Measurements from ENCODE around the gene ANKS1A.
A peak's percentile ranks its signal among the peaks of the same experiment; 100 is the strongest.
"Not testable (repeated sequence)": the region's sequence is repeated elsewhere in the genome, so short reads cannot be mapped to it uniquely, and the experiment has no call there.

Gene ANKS1A

DNA sequence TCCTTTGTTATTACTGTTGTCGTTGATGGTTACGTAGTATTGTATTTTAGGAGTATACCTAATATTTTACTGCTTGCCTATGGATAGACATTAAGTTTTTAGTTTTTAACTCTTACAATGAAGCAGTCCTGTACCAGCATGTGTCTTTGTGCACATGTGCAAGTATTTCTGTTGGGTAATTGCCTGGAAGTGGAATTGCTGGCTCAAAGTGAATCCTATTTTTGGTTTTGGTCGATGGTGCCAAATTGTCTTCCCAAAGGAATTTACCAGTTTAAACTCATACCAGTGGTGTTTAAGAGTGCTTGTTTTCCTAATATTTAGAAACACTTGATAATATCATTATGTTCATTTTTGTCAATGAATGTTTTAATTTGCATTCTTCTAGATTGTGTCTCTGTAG, 75.5 kb downstream of the ANKS1A start:
- peak; percentile 54 for DNase-seq

DNA sequence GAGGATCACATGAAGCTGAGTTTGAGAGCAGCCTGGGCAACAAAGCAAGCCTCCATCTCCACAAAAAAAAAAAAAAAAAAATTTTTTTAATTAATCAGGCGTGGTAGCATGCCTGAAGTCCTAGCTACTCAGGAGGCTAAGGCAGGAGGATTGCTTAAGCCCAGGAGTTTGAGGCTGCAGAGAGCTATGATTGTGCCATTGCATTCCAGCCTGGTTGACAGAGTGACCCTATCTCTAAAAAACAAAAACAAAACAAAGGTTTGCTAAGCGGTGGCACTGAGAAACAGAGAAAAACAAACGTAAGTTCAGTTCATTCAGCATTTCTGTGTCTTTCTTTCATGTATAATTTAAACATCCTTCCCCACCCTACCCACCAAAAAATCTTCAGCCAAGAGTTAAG, 78.4 kb downstream of the ANKS1A start:
- DNase-seq: no peak

DNA sequence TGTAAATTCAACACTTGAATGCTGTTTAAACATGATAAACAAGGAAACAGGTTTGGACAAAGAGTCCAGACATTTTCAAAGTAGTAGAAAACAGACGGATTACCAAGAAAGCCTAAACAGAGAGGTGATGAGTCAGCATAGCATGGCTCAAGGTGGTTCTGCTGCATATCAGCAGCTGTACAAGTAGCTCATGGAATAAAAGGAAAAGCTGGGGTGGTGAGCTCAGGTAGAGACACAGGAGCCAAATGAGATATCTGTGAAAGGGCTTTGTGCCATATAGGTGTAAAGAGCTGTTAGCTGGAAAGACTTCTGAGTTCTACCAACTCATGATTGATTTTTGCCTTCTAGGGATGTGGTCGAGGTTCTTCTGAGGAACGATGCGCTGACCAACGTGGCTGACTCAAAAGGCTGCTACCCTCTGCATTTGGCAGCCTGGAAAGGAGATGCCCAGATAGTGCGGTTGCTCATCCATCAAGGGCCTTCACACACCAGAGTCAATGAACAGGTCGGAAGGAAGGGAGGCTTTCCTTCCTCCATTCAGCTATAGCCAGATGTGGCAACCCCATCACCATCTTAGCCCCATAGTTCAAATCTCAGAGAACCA, 80.7 kb downstream of the ANKS1A start:
- no peak for DNase-seq

DNA sequence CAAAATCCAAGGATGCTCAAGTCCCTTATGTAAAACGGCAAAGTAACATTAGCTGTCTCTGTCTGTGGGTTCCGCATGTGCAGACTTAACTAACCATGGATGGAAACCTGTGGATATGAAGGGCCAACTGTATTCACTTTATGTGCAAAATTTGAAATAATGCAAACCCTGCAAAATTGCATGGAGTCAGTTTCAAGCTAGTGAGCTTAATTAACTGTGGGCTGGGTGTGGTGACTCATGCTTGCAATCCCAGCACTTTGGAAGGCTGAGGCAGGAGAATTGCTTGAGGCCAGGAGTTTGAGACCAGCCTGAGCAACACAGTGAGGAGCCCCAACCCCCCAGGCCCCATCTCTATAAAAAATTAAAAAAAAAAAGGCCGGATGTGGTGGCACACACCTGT, 81.4 kb downstream of the ANKS1A start:
- DNase-seq: peak; percentile 49

DNA sequence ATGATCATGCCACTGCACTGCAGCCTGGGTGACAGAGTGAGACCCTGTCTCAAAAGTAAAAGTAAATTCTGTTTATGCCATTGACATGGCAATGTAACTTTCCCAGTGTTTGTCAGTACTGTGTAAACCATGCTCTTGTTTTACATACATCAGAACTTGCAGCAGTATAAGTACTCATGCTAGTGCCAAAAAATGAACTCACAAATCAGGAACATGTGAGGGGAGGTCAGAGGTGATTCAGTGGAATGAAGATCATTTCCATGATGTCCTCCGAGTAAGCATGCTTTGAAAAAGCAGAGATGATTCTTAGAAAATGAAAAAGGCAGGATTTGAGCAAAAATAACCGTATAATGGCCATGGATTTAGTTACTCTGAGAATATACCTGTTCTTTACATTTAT, 81.9 kb downstream of the ANKS1A start:
- peak; percentile 69 for DNase-seq

DNA sequence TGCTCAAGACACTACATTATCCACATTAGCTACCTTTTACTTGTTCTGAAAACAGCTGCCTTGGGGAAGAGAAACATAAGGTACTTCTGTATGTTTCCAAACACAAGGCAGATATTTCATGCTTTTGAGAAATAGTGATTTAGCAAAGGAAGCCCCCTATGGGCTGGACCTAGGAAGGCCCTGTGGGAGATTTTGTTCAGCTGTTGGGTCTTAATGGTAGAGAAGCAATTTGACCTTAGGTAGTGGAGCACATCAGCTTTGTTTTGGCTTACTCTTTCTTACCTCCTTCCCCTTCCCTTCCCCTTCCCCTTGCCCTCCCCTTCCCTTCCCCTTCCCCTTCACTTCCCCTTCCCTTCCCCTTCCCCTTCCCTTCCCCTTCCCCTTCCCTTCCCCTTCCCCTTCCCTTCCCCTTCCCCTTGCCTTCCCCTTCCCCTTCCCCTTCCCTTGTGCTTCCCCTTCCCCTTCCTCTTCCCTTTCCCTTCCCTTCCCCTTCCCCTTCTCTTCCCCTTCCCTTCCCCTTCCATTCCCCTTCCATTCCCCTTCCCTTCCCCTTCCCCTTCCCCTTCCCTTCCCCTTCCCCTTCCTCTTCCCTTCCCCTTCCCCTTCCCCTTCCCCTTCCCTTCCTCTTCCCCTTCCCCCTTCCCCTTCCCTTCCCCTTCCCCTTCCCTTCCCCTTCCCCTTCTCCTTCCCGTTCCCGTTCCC, 84.6 kb downstream of the ANKS1A start:
- no peak for DNase-seq

DNA sequence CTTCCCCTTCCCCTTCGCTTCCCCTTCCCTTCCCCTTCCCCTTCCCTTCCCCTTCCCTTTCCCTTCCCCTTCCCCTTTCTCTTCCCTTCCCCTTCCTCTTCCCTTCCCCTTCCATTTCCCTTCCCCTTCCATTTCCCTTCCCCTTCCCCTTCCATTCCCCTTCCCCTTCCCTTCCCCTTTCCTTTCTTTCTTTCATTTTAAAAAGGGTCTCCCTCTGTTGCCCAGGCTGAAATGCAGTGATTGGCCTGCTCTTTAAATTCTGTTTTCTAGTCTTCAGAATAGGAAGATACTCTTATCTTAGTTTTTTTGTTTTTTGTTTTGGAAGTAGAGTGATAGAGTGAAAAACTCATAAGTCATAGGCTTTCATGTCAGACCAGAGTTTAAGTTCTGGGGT, 85.2 kb downstream of the ANKS1A start:
- DNase-seq: no peak

DNA sequence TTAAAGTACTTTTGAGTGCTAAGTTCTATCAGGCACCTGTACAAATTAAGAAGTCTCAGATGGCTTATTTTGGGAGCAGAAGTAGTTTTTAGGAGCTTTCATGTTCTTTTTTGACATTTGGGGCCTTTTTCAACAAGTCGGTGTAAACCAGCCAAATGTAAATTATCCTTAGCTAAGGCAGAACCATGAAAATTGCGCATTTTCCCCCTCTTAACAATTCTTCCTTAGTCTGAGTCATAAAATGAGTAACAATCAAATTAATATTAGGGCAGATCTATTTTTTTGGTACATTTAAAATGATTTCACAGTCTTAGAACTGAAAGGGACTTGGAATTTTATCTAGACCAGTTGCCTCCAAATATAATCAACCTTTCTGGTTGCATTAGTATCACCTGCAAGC, 87.2 kb downstream of the ANKS1A start:
- DNase-seq: no peak

DNA sequence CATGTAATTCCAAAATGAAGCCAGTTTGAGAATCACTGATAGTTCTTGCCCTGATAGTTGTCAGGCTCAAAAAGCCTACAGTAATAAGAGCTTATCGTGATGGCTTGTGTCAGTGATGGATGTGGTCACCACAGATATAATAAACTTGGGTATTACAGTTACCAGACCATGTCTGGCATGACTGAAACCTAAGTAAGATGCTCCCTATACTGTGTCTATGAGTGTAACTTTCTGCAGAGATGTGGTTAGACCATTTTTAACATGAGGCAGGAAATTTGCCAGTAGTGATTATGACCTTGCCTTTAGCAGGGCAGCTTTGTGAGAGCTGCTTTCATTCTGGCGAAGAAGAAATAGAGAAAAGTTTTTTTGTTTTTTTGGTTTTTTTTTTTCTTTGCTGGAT, 90.2 kb downstream of the ANKS1A start:
- no peak for DNase-seq

DNA sequence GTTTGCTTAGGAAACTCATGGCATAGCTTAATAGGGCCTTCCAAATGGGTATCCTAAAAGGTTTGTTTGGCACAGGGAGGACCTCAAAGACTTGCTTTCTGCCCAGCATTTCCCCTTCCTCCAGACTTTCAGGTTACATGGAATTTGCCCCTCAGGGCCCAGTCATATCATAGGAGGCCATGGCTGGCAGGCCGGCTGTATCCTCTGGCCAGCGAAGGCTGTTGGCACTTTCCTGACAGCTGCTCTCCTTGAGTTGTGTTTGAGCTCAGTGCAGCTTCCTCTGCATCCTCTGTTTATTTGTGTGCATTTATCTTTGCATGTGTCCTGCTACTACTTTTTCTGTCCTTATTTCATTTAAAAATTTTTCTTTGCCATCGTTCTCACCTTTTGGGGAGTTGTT, 90.9 kb downstream of the ANKS1A start:
- DNase-seq: no peak

DNA sequence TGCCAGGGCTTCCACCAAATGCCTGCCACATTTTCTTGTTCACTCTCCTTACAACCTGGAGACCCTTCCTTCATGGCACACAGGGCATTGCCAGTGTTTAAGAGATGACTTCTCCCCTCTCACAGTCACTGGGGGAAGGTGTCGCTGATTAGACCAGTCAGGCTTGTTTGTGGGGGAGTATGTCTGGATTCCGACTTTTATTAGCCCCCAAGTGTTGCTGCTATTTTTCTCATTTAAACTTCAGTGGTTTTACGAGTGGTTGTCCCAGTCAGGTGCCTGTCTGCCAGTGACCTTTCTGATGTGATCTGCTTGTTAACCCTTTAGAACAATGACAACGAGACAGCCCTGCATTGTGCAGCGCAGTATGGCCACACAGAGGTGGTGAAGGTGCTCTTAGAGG, 92.3 kb downstream of the ANKS1A start:
- no peak for DNase-seq

DNA sequence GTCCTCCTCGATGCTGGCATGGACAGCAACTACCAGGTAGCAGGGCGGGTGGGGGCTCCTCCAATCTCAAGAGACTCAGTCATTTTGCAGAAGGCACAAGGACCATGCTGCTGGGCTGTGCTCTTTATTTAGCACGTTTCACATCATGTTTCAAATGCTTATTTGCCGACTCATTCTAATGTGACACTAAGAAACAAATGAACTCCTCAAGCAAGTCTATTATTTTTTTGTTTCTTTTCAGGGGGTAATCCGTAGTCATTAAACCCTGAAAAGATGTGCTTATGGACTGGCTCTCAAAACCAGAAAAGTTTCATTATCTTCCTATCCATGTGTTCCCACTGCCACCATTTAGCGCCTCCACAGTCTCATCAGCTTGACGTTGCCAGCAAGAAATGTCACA, 92.9 kb downstream of the ANKS1A start:
- peak; percentile 67 for DNase-seq

DNA sequence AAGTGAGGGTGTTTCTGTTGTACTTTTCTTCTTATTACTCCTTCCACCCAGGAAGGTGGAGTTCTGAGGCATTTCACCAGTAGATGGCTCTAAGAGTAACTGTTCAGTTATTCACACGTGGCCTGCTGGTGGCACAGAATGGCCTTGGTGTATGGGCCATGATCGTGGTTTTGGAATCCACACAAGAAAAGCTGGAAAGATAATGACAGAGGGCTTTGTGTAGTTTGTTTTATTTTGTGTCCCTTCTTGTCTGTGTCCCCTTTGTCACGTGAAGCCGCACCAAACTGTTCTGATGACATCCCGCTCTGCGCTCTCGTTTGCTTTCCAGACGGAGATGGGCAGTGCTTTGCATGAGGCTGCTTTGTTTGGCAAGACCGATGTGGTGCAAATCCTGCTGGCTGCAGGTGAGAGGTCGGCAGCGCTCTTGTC, 93.4 kb downstream of the ANKS1A start:
- peak; percentile 43 for DNase-seq

DNA sequence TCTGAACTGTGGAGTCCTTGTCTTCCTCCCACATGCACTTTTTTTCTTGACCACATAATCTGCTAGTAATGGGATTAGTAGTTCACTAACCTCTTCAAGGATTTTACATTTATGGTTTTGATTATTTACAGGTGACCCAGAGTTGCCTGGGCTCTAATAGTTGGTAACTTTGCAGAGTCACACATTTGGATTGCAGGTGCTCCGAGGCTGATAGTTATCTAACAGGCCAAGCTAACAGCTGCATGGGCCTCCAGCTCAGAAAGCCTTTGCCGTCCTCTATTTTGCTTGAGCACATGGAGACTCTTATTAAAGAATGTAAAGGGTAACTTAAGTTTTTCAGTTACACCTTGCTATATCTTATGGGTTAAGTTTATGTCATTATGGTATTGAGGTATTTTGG, 95.4 kb downstream of the ANKS1A start:
- no peak for DNase-seq

DNA sequence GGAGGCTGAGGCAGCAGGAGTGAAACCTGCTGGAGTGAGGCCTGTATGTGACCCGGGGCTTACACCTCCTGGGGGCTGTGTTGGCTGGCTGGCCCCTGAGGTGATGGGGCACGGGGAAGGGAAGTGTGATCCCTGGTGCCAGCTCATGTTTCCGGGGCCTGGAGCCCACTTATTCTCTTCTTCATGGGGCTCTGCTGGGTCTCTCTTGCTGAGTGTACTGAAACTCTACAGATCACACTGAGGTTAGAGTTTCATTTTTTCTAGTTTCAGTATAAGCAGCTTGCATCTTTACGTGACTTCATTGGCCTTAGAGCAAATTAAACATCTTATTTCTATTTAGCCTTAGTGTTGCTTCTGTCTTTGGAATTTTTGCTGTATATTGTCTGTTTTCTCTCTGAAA, 96.2 kb downstream of the ANKS1A start:
- no peak for DNase-seq

DNA sequence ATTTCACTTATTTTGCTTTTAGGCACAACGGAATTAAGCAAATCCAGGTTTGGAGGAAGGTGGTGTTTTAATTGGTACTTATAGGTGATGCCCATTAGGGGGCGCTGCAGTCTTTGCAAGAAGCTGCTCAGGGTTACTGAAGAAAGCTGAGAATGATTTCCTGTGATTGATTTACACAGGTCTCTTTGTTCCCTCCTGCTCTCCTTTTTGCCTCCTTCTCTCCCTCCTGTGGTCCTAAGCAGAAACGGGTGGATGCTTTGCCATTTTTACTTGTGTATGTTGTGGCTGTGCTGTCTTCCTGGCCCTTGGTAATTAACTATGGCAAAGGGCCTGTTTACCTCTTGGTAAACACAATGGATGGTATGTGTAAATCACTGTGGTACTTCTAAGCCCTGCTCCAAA, 97.8 kb downstream of the ANKS1A start:
- peak; percentile 78 for DNase-seq

DNA sequence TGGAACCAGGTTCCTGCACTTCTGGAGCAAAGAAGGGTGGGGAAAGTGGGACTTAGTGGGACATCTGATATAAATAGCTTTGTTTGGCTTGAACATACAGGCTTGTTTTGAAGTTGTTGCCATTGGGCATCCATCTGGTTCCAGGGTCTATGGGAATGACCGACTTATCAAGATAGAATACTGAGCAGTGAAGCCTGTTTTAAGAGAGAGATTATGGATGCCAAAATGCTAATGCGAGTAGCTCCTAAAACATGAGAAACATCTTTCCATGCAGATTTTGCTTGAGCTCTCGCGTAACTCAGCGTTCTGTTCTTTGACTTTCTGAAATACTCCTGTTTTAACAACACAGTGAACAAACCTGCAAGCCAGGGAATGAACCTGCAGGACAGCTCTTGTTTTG, 98.5 kb downstream of the ANKS1A start:
- DNase-seq: no peak

DNA sequence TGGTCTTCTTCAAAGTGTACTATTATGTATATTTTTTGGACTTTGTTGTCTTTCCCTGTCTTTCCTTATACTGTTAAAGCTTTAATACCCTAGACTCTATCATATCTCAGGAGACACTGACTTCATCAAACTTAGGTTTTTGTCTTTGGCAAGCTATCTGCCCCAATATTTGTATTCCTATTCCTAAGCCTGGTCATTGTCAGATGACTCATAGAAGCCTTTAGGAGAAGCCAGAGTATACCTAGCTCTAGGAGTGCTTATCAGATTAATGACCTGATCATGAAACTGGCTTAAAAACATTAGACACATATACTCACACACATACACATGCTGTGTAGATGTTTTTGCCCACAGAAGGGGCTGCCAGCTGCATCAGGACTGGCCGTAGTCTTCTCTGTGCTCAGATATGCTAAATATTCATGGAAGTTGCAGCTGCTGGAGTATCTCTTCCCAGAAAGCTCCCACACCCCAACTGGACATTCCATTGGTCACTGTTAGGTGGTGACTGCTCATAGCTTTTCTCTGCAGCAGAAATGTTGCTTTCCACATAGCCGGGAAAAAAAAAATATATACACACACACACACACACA, 102.0 kb downstream of the ANKS1A start:
- no peak for DNase-seq

DNA sequence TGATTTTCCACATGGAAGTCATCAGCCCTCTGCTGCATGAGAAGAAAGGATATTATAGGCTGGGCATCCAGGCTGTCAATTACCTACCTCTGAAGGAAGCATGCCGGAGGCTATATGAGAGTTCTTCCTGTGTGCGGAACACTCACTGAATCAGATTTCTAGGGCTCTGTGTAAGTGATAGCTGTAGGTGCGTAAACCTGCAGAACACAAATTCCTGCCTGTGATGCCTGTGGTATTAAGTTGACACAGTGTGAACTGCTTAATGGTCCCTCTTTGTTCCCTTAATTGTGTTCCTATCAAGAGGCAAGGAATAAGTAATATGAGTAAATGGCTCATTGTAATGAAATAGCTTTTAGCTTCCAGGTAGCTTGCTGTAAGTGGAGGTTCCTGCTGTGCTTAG, 103.3 kb downstream of the ANKS1A start:
- no peak for DNase-seq

DNA sequence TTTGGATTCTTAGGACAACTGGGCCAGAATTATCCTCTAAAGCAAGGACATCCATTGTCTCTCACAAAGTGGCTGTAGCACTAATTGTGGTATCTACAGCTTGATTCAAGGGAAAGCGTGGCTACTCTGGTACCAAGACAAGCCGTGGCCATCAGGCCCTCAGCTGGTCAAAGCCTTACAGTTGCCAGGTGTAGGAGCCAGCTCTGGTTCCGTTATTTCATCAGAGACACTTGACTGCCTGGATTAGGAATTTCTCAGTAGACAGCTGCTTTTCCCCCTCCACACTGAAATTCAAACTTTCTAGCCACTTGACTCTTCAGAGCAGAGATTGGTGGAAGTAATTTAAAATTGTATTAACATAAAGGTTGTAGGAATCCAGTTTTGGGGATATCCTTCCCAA, 104.2 kb downstream of the ANKS1A start:
- no peak for DNase-seq

DNA sequence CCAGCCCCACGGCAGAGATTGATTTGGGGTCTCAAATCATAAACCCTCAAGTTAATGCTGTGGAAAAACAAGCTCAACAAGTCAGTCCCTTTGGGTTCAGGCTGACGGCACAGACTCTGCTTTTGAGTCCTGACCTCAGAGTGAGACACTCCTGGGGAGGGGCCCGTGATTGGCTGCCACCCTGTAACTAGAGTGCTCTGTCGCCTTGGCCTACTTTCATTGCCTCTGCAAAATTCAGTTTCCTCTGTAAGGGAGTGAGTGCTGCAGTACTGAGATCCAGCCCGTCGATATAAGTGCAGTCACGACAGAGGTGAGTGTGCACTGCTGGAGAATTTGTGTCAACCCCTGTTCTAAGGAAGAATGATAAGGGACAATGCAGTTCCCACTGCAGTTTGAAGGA, 105.6 kb downstream of the ANKS1A start:
- DNase-seq: no peak

DNA sequence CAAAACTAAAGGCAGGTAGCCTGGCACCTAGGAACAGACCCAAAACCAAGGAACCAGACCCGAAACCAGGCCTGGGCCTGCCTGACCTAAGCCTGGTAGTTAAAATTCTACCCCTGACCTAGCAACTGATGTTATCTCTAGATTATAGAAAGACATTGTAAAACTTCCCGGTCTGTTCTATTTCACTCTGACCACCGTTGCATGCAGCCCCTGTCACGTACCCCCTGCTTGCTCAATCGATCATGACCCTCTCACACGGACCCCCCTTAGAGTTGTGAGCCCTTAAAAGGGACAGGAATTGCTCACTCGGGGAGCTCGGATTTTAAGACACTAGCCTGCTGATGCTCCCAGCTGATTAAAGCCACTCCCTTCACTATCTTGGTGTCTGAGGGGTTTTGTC, 109.4 kb downstream of the ANKS1A start:
- DNase-seq: not testable (repeated sequence)

DNA sequence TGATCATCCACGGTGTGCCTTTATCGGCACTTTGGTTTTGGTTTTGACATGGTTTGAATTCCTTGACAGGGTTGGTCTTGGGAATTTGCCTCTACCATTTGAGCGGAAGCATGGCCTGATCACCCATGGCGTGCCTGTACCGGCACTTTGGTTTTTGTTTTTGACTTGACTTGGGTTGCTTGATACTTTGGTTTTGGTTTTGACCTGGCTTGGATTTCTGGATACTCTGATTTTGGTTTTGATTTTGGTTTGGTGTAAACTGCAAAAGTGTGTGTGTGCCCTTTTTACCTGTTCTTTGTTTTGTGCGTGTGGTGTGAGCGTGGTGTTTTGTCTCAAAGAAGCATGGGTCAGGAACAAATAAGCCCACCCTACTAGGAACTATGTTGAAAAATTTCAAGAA, 110.1 kb downstream of the ANKS1A start:
- DNase-seq: not testable (repeated sequence)

DNA sequence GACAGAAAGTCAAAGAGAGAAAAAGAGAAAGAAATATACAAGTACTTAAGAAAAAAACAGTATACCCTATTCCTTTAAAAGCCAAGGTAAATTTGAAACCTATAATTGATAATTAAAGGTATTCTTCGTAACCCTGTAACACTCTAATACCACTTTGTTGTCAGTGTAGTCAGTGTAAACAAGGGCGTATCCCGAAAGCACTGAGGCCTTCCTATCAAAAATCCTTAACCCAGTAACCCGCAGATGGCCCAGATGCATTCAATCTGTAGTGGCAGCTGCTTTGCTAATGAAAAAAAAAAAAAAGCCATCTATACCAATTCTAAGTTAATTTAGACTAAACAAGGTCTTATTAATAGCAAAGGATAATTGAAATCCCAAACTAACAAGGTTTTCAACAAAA, 110.9 kb downstream of the ANKS1A start:
- not testable (repeated sequence) for DNase-seq

DNA sequence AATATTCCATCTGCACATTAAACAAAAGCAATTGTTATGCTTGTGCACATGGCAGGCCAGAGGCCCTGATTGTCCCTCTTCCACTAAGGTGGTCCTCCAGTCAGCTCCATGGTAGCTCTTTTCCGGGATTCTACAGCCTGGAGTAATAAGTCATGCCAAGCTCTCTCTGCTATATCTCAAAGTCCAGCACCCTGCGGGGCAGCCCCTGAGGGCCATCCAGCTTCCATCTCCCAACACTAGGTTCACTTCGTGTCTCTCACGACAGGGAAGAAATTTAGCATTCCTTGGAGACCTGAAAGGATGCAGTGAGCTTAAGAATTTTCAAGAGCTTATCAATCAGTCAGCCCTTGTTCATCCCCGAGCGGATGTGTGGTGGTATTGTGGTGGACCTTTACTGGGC, 112.3 kb downstream of the ANKS1A start:
- DNase-seq: not testable (repeated sequence)

All from fibroblast of skin of right biceps (primary cell).